H9 (cell line): Measurements from ENCODE around the gene OR2F1. TPM values are rescaled to one million over a fixed set of nuclear protein-coding genes. Genes with fewer than 3 reads are reported as not detected.

ENCODE experiments used
- DNase-seq: peaks from one replicate; pipeline ENCODE4 v3.0.0-alpha.2; 2017
- H2AFZ ChIP-seq: one replicate; pipeline ENCODE4 v1.6.1; 2013; ENCODE audit warnings: mild to moderate bottlenecking, low read length, control low read depth, moderate library complexity
- H2AK5ac ChIP-seq: 2 replicates; pipeline ENCODE4 v1.6.1; 2013; ENCODE audit warnings: low read length, control low read depth, mixed read lengths; ENCODE audit not compliant: insufficient read length
- H2BK120ac ChIP-seq: one replicate; pipeline ENCODE4 v1.6.1; 2013; ENCODE audit warnings: low read depth, mild to moderate bottlenecking, low read length, control low read depth, inconsistent platforms; ENCODE audit not compliant: poor library complexity, severe bottlenecking
- H2BK12ac ChIP-seq: 2 replicates; pipeline ENCODE4 v1.6.1; 2013; ENCODE audit warnings: low read length, control low read depth, mixed read lengths, low read depth; ENCODE audit not compliant: insufficient read length
- H2BK15ac ChIP-seq: 2 replicates; pipeline ENCODE4 v1.6.1; 2013; ENCODE audit warnings: low read depth, low read length, control low read depth
- H2BK20ac ChIP-seq: one replicate; pipeline ENCODE4 v1.6.1; 2013; ENCODE audit warnings: low read depth, mild to moderate bottlenecking, low read length, control low read depth, inconsistent platforms; ENCODE audit not compliant: poor library complexity, severe bottlenecking
- H2BK5ac ChIP-seq: 2 replicates; pipeline ENCODE4 v1.6.1; 2013; ENCODE audit warnings: low read length, control low read depth, mixed read lengths; ENCODE audit not compliant: insufficient read length
- H3K14ac ChIP-seq: 2 replicates; pipeline ENCODE4 v1.6.1; 2013; ENCODE audit warnings: low read length, control low read depth; ENCODE audit not compliant: insufficient read depth
- H3K18ac ChIP-seq: 2 replicates; pipeline ENCODE4 v1.6.1; 2013; ENCODE audit warnings: low read depth, mild to moderate bottlenecking, mixed read lengths, low read length, control low read depth; ENCODE audit not compliant: insufficient read length
- H3K23ac ChIP-seq: 2 replicates; pipeline ENCODE4 v1.6.1; 2013; ENCODE audit warnings: low read length, control low read depth, mixed read lengths, low read depth; ENCODE audit not compliant: insufficient read length
- H3K23me2 ChIP-seq: 2 replicates; pipeline ENCODE4 v1.6.1; 2013; ENCODE audit warnings: low read depth, mild to moderate bottlenecking, mixed read lengths, low read length, control low read depth; ENCODE audit not compliant: insufficient read length, poor library complexity, severe bottlenecking
- H3K27ac ChIP-seq: 2 replicates; pipeline ENCODE4 v1.5.1; 2013; ENCODE audit warnings: low read length, control low read depth, mixed read lengths, low read depth; ENCODE audit not compliant: insufficient read length
- H3K27me3 ChIP-seq: 2 replicates; pipeline ENCODE4 v1.6.1; 2013; ENCODE audit warnings: low read length, control low read depth, inconsistent platforms; ENCODE audit not compliant: insufficient read depth
- H3K4ac ChIP-seq: 2 replicates; pipeline ENCODE4 v1.6.1; 2013; ENCODE audit warnings: low read depth, mild to moderate bottlenecking, control low read depth, inconsistent platforms, low read length, moderate library complexity
- H3K4me1 ChIP-seq: 2 replicates; pipeline ENCODE4 v1.6.1; 2013; ENCODE audit warnings: low read length, control low read depth, inconsistent platforms; ENCODE audit not compliant: insufficient read depth
- H3K4me2 ChIP-seq: 2 replicates; pipeline ENCODE4 v1.6.1; 2013; ENCODE audit warnings: low read length, control low read depth, mixed read lengths; ENCODE audit not compliant: insufficient read length, insufficient read depth
- H3K56ac ChIP-seq: 2 replicates; pipeline ENCODE4 v1.6.1; 2013; ENCODE audit warnings: low read depth, mild to moderate bottlenecking, mixed read lengths, low read length, control low read depth; ENCODE audit not compliant: insufficient read length
- H3K79me1 ChIP-seq: 2 replicates; pipeline ENCODE4 v1.6.1; 2013; ENCODE audit warnings: low read depth, mild to moderate bottlenecking, moderate library complexity, low read length, control low read depth, inconsistent platforms; ENCODE audit not compliant: insufficient read depth, poor library complexity, severe bottlenecking
- H3K79me2 ChIP-seq: 2 replicates; pipeline ENCODE4 v1.6.1; 2013; ENCODE audit warnings: low read length, control low read depth, inconsistent platforms; ENCODE audit not compliant: insufficient read depth
- H3K9ac ChIP-seq: 2 replicates; pipeline ENCODE4 v1.6.1; 2013; ENCODE audit warnings: low read length, control low read depth, mixed read lengths; ENCODE audit not compliant: insufficient read length; ENCODE audit errors: extremely low read depth
- H3K9me3 ChIP-seq: one replicate; pipeline ENCODE4 v1.6.1; 2013; ENCODE audit warnings: low read depth, low read length, inconsistent platforms; ENCODE audit not compliant: control insufficient read depth
- H3T11ph ChIP-seq: one replicate; pipeline ENCODE4 v1.6.1; 2013; ENCODE audit warnings: mild to moderate bottlenecking, low read length, control low read depth, inconsistent platforms
- H4K20me1 ChIP-seq: one replicate; pipeline ENCODE4 v1.6.1; 2013; ENCODE audit not compliant: control insufficient read depth, insufficient read length, insufficient read depth
- H4K5ac ChIP-seq: 2 replicates; pipeline ENCODE4 v1.6.1; 2013; ENCODE audit warnings: low read depth, mild to moderate bottlenecking, mixed read lengths, low read length, control low read depth; ENCODE audit not compliant: insufficient read length
- H4K8ac ChIP-seq: replicated peaks from 2 replicates; pipeline ENCODE4 v1.6.1; 2013; ENCODE audit warnings: low read length, control low read depth, mixed read lengths, low read depth; ENCODE audit not compliant: insufficient read length
- H4K91ac ChIP-seq: 2 replicates; pipeline ENCODE4 v1.6.1; 2013; ENCODE audit warnings: low read depth, mild to moderate bottlenecking, moderate library complexity, mixed read lengths, low read length, control low read depth; ENCODE audit not compliant: insufficient read length
- H3K27ac Mint-ChIP-seq, 3 experiments: 2 replicates in 2 of 3; 3 replicates in 1 of 3; pipeline ENCODE4 v1.8.0; 2020 to 2021; ENCODE audit warnings: mixed read lengths in 3 of 3, mild to moderate bottlenecking in 1 of 3, moderate library complexity in 1 of 3
- H3K27me3 Mint-ChIP-seq: 2 replicates; pipeline ENCODE4 v1.8.0; 2021; ENCODE audit warnings: low read depth, mild to moderate bottlenecking, moderate library complexity, mixed read lengths
- H3K36me3 Mint-ChIP-seq, 3 experiments: 2 replicates in 2 of 3; 3 replicates in 1 of 3; pipeline ENCODE4 v1.8.0; 2020 to 2021; ENCODE audit warnings: low read depth in 3 of 3, mixed read lengths in 3 of 3; ENCODE audit not compliant: insufficient read depth in 1 of 3
- H3K4me1 Mint-ChIP-seq, 2 experiments: 2 replicates each; pipeline ENCODE4 v1.8.0; 2020; ENCODE audit warnings: mixed read lengths in 2 of 2
- H3K4me3 Mint-ChIP-seq, 2 experiments: 2 replicates in 1 of 2; 3 replicates in 1 of 2; pipeline ENCODE4 v1.8.0; 2020 to 2021; ENCODE audit warnings: mild to moderate bottlenecking in 2 of 2, mixed read lengths in 2 of 2, moderate library complexity in 1 of 2
- H3K9me3 Mint-ChIP-seq, 2 experiments: 2 replicates in 1 of 2; 3 replicates in 1 of 2; pipeline ENCODE4 v1.8.0; 2020; ENCODE audit warnings: mild to moderate bottlenecking in 2 of 2, mixed read lengths in 2 of 2, moderate library complexity in 1 of 2
- WGBS: extraction: QIAGEN DNeasy Blood & Tissue Kit; methylation state at CpG from one replicate; pipeline ENCODE4 v1.1.7; 2013; ENCODE audit warnings: missing lambda C conversion rate, low lambda C conversion rate, mixed read lengths; ENCODE audit not compliant: insufficient read length; ENCODE audit errors: extremely low coverage; 5-methylcytosine and 5-hydroxymethylcytosine counted together
- total RNA-seq: library from RNA; stranded (reverse); gene quantifications from 2 replicates; pipeline ENCODE4 v1.2.1, GENCODE V29; 2021
- TF ChIP-seq, protein P1 (sequence below): fragments of 200-600 bp; sonication (generic); conservative IDR thresholded peaks from 3 replicates; pipeline ENCODE4 v1.8.0; 2021; ENCODE audit warnings: antibody characterized with exemption, mild to moderate bottlenecking

The OR2F1 gene
- total RNA-seq, 1 experiment from 2014 or later, result not detected

DNA sequence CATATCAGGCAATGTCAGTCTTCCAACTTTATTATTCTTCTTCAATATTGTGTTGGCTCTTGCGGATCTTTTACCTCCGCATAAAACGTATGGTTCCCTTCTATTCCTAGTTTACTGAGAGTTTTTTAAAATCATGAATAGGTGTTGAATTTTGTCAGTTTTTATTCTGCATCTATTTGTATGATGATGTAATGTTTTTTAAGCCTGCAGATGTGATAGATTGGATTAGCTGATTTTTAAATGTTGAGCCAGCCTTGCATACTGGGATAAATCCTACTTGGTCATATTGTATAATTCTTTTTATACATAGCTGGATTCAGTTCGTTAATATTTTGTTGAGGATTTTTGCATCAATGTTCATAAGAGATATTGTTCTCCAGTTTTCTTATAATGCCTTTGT is 9.2 kb upstream of the OR2F1 start:
- Mint-ChIP-seq H3K27me3 (peaks cover 2% of the 10 kb centered on the region), H3K4me3 (no peak overlapping the region), H3K9me3 (peaks cover 6 to 13% of the 10 kb centered on the region in 2 experiments), H3K4me1 (no peaks in the 10 kb centered on the region), H3K36me3 (peaks cover 0 to 14% (median 0%) of the 10 kb centered on the region in 3 experiments; a peak in 4 of 7 replicates), H3K27ac (no peak overlapping the region)
- no peak overlapping the region for H3K4ac ChIP-seq
- H4K8ac ChIP-seq, result no peak overlapping the region
- no peak overlapping the region for H3K23ac ChIP-seq
- H3K9ac ChIP-seq, result no peak overlapping the region
- no peak overlapping the region for H3K18ac ChIP-seq
- no peak overlapping the region for H2AK5ac ChIP-seq
- no peak overlapping the region for H4K91ac ChIP-seq
- no peak for DNase-seq
- no peaks in the 10 kb centered on the region for H3K9me3 ChIP-seq
- no peak overlapping the region for H2AFZ ChIP-seq
- no peaks in the 10 kb centered on the region for H3K23me2 ChIP-seq
- no peak overlapping the region for H2BK12ac ChIP-seq
- H2BK15ac ChIP-seq, result no peak overlapping the region
- H3K4me1 ChIP-seq, result no peaks in the 10 kb centered on the region
- no CpG with 5 or more reads among the region's 4 CpGs for WGBS
- H4K5ac ChIP-seq, result no peak overlapping the region
- H3K79me2 ChIP-seq, result no peaks in the 10 kb centered on the region
- no peak overlapping the region for H3K14ac ChIP-seq
- TF ChIP-seq, protein P1, sequence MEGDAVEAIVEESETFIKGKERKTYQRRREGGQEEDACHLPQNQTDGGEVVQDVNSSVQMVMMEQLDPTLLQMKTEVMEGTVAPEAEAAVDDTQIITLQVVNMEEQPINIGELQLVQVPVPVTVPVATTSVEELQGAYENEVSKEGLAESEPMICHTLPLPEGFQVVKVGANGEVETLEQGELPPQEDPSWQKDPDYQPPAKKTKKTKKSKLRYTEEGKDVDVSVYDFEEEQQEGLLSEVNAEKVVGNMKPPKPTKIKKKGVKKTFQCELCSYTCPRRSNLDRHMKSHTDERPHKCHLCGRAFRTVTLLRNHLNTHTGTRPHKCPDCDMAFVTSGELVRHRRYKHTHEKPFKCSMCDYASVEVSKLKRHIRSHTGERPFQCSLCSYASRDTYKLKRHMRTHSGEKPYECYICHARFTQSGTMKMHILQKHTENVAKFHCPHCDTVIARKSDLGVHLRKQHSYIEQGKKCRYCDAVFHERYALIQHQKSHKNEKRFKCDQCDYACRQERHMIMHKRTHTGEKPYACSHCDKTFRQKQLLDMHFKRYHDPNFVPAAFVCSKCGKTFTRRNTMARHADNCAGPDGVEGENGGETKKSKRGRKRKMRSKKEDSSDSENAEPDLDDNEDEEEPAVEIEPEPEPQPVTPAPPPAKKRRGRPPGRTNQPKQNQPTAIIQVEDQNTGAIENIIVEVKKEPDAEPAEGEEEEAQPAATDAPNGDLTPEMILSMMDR, result no peak
- no peak overlapping the region for H3T11ph ChIP-seq
- H3K56ac ChIP-seq, result no peak overlapping the region
- no peak overlapping the region for H2BK120ac ChIP-seq
- H2BK5ac ChIP-seq, result no peak overlapping the region
- no peak overlapping the region for H3K27ac ChIP-seq
- H3K27me3 ChIP-seq, result no peaks in the 10 kb centered on the region
- no peaks in the 10 kb centered on the region for H3K79me1 ChIP-seq
- H4K20me1 ChIP-seq, result no peaks in the 10 kb centered on the region
- no peak overlapping the region for H3K4me2 ChIP-seq
- no peak overlapping the region for H2BK20ac ChIP-seq
